ENCODE data around the gene TIMM10B. TPM values are rescaled to one million over a fixed set of nuclear protein-coding genes. Genes with fewer than 3 reads are reported as not detected.

Gene TIMM10B
- total RNA-seq, 1 donor from 2014 or later: 31.2 TPM

GRCh38 chr11:6473451-6474412 is 7.6 kb upstream of the TIMM10B start, which contains the start of gene TRIM3:
TSS of gene TRIM3 (minus strand) at chr11:6473941. CDS start at chr11:6465695, 8,246 bp downstream.
- H3K27me3 Mint-ChIP-seq: no peaks in the 10 kb centered on the region
- H3K4me3 Mint-ChIP-seq: peak within 1 kb of the TSS; percentile 93
- peak; percentile 39 for TF ChIP-seq CTCF (conservative IDR thresholded peaks at IDR 0.05)
- H3K27ac Mint-ChIP-seq: peak within 1 kb of the TSS; percentile 85
- peak; percentile 90 for DNase-seq (ENCODE audit: extremely low spot score, unreplicated experiment)
- peaks cover 22% of the 10 kb centered on the region for H3K4me1 Mint-ChIP-seq (ENCODE audit: unreplicated experiment)
- H3K36me3 Mint-ChIP-seq: peaks cover 6% of the 10 kb centered on the region
- no peaks in the 10 kb centered on the region for H3K9me3 Mint-ChIP-seq

GRCh38 chr11:6474413-6474792 is 6.9 kb upstream of the TIMM10B start:
- no peak for DNase-seq (ENCODE audit: extremely low spot score, unreplicated experiment)
- TF ChIP-seq CTCF (conservative IDR thresholded peaks at IDR 0.05): no peak
- Mint-ChIP-seq H3K4me3 (peak overlapping the region; percentile 90), H3K27ac (peak overlapping the region; percentile 85), H3K36me3 (peaks cover 6% of the 10 kb centered on the region), H3K9me3 (no peaks in the 10 kb centered on the region), H3K4me1 (ENCODE audit: unreplicated experiment) (peaks cover 22% of the 10 kb centered on the region), H3K27me3 (no peaks in the 10 kb centered on the region)

GRCh38 chr11:6474806-6475500 is 6.3 kb upstream of the TIMM10B start:
- DNase-seq (ENCODE audit: extremely low spot score, unreplicated experiment): no peak
- Mint-ChIP-seq H3K4me1 (ENCODE audit: unreplicated experiment) (peaks cover 24% of the 10 kb centered on the region), H3K27ac (peak overlapping the region; percentile 85), H3K9me3 (no peaks in the 10 kb centered on the region), H3K36me3 (peaks cover 6% of the 10 kb centered on the region), H3K4me3 (peak overlapping the region; percentile 90), H3K27me3 (no peaks in the 10 kb centered on the region)
- no peak for TF ChIP-seq CTCF (conservative IDR thresholded peaks at IDR 0.05)

- H3K4me3 Mint-ChIP-seq: peak overlapping the region; percentile 70
- H3K27me3 Mint-ChIP-seq: no peaks in the 10 kb centered on the region
- peaks cover 6% of the 10 kb centered on the region for H3K36me3 Mint-ChIP-seq
- TF ChIP-seq CTCF (conservative IDR thresholded peaks at IDR 0.05): no peak
- no peaks in the 10 kb centered on the region for H3K9me3 Mint-ChIP-seq
- H3K4me1 Mint-ChIP-seq (ENCODE audit: unreplicated experiment): peaks cover 32% of the 10 kb centered on the region
- DNase-seq (ENCODE audit: extremely low spot score, unreplicated experiment): no peak
- peak overlapping the region; percentile 85 for H3K27ac Mint-ChIP-seq
Observed at GRCh38 chr11:6475936-6476335, 5.4 kb upstream of the TIMM10B start.

GRCh38 chr11:6476571-6476970 is 4.7 kb upstream of the TIMM10B start:
- Mint-ChIP-seq H3K9me3 (no peaks in the 10 kb centered on the region), H3K36me3 (peaks cover 10% of the 10 kb centered on the region), H3K4me3 (no peak overlapping the region), H3K27ac (peak overlapping the region; percentile 72), H3K4me1 (ENCODE audit: unreplicated experiment) (peaks cover 29% of the 10 kb centered on the region), H3K27me3 (no peaks in the 10 kb centered on the region)
- DNase-seq (ENCODE audit: extremely low spot score, unreplicated experiment): no peak
- TF ChIP-seq CTCF (conservative IDR thresholded peaks at IDR 0.05): no peak
